DOHH2 (cell line): Measurements from ENCODE around the gene GRK1.

Experiments used
- H3F3A ChIP-seq: fragments of 200-600 bp; sonication (generic), shearing (Covaris generic); 2 replicates; pipeline ENCODE4 v1.6.0; 2016; ENCODE audit warnings: antibody characterized with exemption, mild to moderate bottlenecking; ENCODE audit not compliant: control insufficient read depth, insufficient read depth
- H3K27ac ChIP-seq: fragments of 200-600 bp; sonication (generic); 2 replicates; pipeline ENCODE4 v1.5.1; 2014; ENCODE audit warnings: low read depth, mild to moderate bottlenecking, low read length, moderate library complexity
- H3K27me3 ChIP-seq: fragments of 200-600 bp; sonication (generic); 2 replicates; pipeline ENCODE4 v1.6.1; 2014; ENCODE audit warnings: mild to moderate bottlenecking, low read length, mixed read lengths; ENCODE audit not compliant: control insufficient read depth
- H3K36me3 ChIP-seq: fragments of 200-600 bp; sonication (generic); 2 replicates; pipeline ENCODE4 v1.6.1; 2014; ENCODE audit warnings: mild to moderate bottlenecking, low read length, moderate library complexity, mixed read lengths; ENCODE audit not compliant: control insufficient read depth
- H3K4me1 ChIP-seq: fragments of 200-600 bp; sonication (generic); 2 replicates; pipeline ENCODE4 v1.6.1; 2014; ENCODE audit warnings: mild to moderate bottlenecking, low read length, mixed read lengths; ENCODE audit not compliant: control insufficient read depth
- H3K4me2 ChIP-seq: fragments of 200-600 bp; sonication (generic); 2 replicates; pipeline ENCODE4 v1.6.0; 2014; ENCODE audit warnings: mild to moderate bottlenecking, low read length, moderate library complexity
- H3K4me3 ChIP-seq: fragments of 200-600 bp; sonication (generic); 2 replicates; pipeline ENCODE4 v1.5.1; 2014; ENCODE audit warnings: mild to moderate bottlenecking, low read length, mixed read lengths
- H3K79me2 ChIP-seq: fragments of 200-600 bp; sonication (generic); 2 replicates; pipeline ENCODE4 v1.6.1; 2014; ENCODE audit warnings: mild to moderate bottlenecking, low read length, mixed read lengths; ENCODE audit not compliant: control insufficient read depth
- H3K9me2 ChIP-seq: fragments of 200-600 bp; sonication (generic); replicated peaks from 2 replicates; pipeline ENCODE4 v1.6.1; 2014; ENCODE audit warnings: mild to moderate bottlenecking, low read length, mixed read lengths; ENCODE audit not compliant: control insufficient read depth
- H3K9me3 ChIP-seq: fragments of 200-600 bp; sonication (generic); 2 replicates; pipeline ENCODE4 v1.6.1; 2014; ENCODE audit warnings: antibody characterized with exemption, low read length, mixed read lengths; ENCODE audit not compliant: control insufficient read depth, insufficient read depth
- H4K20me1 ChIP-seq: fragments of 200-600 bp; sonication (generic); 2 replicates; pipeline ENCODE4 v1.6.0; 2014; ENCODE audit warnings: low read depth, mild to moderate bottlenecking, antibody characterized with exemption, low read length, moderate library complexity; ENCODE audit not compliant: control insufficient read depth, insufficient read depth
- CTCF ChIP-seq: fragments of 200-600 bp; sonication (generic); IDR thresholded peaks from one replicate; pipeline ENCODE4 v1.5.1; 2014; ENCODE audit warnings: antibody characterized with exemption, mild to moderate bottlenecking, low read depth, low read length; ENCODE audit not compliant: poor library complexity, severe bottlenecking
- EZH2phosphoT487 ChIP-seq: fragments of 200-600 bp; sonication (generic); IDR thresholded peaks from 2 replicates; pipeline ENCODE4 v1.6.1; 2017; ENCODE audit warnings: borderline replicate concordance, mild to moderate bottlenecking, antibody characterized with exemption, low read length, moderate library complexity, mixed read lengths

GRK1 gene

DNA sequence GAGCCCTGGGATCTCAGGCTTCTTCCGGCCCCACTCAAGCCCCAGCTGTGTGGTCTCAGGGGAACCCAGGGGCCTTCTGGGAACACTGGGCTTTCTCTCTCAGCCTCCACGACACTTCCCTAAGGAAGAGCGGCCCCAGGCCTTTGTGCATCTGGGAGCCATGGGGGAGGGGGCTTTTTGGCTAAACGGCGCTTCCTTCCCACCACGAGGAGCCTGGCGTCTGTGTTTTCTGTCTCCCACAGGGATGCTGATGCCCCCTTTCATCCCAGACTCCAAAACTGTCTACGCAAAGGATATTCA, 67.8 kb downstream of the GRK1 start:
- no peak for TF ChIP-seq EZH2phosphoT487
- no peak for TF ChIP-seq CTCF
- no peak overlapping the region for H3K4me3 ChIP-seq

GRCh38 chr13:113735194-113735593, 68.2 kb downstream of the GRK1 start:
- Histone ChIP-seq H3K4me2 (no peak overlapping the region), H3K4me3 (no peak overlapping the region), H3K9me2 (no peaks in the 10 kb centered on the region), H3K79me2 (no peaks in the 10 kb centered on the region), H3K4me1 (no peaks in the 10 kb centered on the region), H3K27me3 (no peaks in the 10 kb centered on the region), H3K27ac (no peak overlapping the region), H3F3A (0 out of 2 replicates have a peak, but pooled peaks cover 10% of the 10 kb centered on the region), H3K36me3 (no peaks in the 10 kb centered on the region), H4K20me1 (no peaks in the 10 kb centered on the region), H3K9me3 (peaks cover 46% of the 10 kb centered on the region; the same call in 1 of the 2 replicates)
- no peak for TF ChIP-seq EZH2phosphoT487
- TF ChIP-seq CTCF, result no peak

More for the DNA sequence above, 67.8 kb downstream of the GRK1 start:
- Histone ChIP-seq H3K27me3 (no peaks in the 10 kb centered on the region), H3K36me3 (no peaks in the 10 kb centered on the region), H4K20me1 (no peaks in the 10 kb centered on the region), H3K4me2 (no peak overlapping the region), H3F3A (0 out of 2 replicates have a peak, but pooled peaks cover 10% of the 10 kb centered on the region), H3K4me1 (no peaks in the 10 kb centered on the region), H3K79me2 (no peaks in the 10 kb centered on the region), H3K27ac (no peak overlapping the region), H3K9me2 (no peaks in the 10 kb centered on the region), H3K9me3 (peaks cover 46% of the 10 kb centered on the region; the same call in 1 of the 2 replicates)

- H3K4me3 ChIP-seq, result no peak overlapping the region
- H3K27ac ChIP-seq, result no peak overlapping the region
- no peak for TF ChIP-seq CTCF
- TF ChIP-seq EZH2phosphoT487, result no peak
- H3K36me3 ChIP-seq, result no peaks in the 10 kb centered on the region
- H3K9me3 ChIP-seq, result peaks cover 44% of the 10 kb centered on the region; the same call in 1 of the 2 replicates
- no peak overlapping the region for H3K4me2 ChIP-seq
- H3F3A ChIP-seq, result 0 out of 2 replicates have a peak, but pooled peaks cover 10% of the 10 kb centered on the region
- H3K79me2 ChIP-seq, result no peaks in the 10 kb centered on the region
- H4K20me1 ChIP-seq, result no peaks in the 10 kb centered on the region
- no peaks in the 10 kb centered on the region for H3K9me2 ChIP-seq
- no peaks in the 10 kb centered on the region for H3K27me3 ChIP-seq
- H3K4me1 ChIP-seq, result no peaks in the 10 kb centered on the region
Observed at GRCh38 chr13:113735750-113736149, 68.7 kb downstream of the GRK1 start.
